Uterus (tissue), 2 donors: ENCODE data around the gene LRRC8B.

Experiments
- POLR2A ChIP-seq, 2 donors: fragments of 450-650 bp; IDR thresholded peaks; one replicate each; pipeline ENCODE4 v1.6.1; 2016; ENCODE audit warnings: antibody characterized with exemption in 2 of 2, mild to moderate bottlenecking in 1 of 2, moderate library complexity in 1 of 2
- TF ChIP-seq, protein P1 (sequence below), 4 experiments: fragments of 200-600 bp in 2 of 4; fragments of 450-650 bp in 2 of 4; sonication (generic) in 2 of 4; IDR thresholded peaks; one replicate each; pipeline ENCODE4 v1.5.1; 2016 to 2019; ENCODE audit warnings: antibody characterized with exemption in 4 of 4, mild to moderate bottlenecking in 2 of 4, moderate library complexity in 1 of 4

DNA sequence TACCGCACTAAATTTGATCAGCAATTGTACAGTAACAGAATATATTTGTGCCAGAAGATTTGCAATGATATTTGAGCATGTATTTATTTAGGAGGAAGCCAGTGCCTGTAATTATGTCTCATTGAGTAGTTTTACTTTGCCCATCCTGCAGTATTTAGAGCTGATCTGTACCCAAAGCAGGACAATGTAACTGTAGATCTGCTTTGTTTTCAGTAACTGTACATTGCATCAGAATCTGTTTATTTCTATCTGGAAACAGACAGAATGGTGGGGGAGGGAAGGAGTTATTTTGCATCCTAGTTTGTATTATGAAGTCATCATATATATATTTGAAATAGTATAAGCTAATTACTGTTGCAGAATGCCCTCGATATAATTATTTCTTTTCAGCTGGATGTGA, 72.1 kb downstream of the LRRC8B start:
- no peak for TF ChIP-seq POLR2A (IDR thresholded peaks at IDR 0.05)
- TF ChIP-seq, protein P1, sequence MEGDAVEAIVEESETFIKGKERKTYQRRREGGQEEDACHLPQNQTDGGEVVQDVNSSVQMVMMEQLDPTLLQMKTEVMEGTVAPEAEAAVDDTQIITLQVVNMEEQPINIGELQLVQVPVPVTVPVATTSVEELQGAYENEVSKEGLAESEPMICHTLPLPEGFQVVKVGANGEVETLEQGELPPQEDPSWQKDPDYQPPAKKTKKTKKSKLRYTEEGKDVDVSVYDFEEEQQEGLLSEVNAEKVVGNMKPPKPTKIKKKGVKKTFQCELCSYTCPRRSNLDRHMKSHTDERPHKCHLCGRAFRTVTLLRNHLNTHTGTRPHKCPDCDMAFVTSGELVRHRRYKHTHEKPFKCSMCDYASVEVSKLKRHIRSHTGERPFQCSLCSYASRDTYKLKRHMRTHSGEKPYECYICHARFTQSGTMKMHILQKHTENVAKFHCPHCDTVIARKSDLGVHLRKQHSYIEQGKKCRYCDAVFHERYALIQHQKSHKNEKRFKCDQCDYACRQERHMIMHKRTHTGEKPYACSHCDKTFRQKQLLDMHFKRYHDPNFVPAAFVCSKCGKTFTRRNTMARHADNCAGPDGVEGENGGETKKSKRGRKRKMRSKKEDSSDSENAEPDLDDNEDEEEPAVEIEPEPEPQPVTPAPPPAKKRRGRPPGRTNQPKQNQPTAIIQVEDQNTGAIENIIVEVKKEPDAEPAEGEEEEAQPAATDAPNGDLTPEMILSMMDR (IDR thresholded peaks at IDR 0.05): no peak
